ENCODE measurements around the gene ZNF536. TPM values are rescaled to one million over a fixed set of nuclear protein-coding genes. Genes with fewer than 3 reads are reported as not detected.
A peak's percentile ranks its signal among the peaks of the same experiment; 100 is the strongest.

Gene ZNF536
- total RNA-seq, 1 experiment from 2014 or later: not detected

GRCh38 chr19:30556230-30556711, 184.1 kb downstream of the ZNF536 start:
- Histone ChIP-seq H3K4me1 (ENCODE audit: insufficient read depth, low read length) (no peaks in the 10 kb centered on the region), H2AFZ (ENCODE audit: low read length) (no peak overlapping the region), H4K20me1 (ENCODE audit: low read length) (no peaks in the 10 kb centered on the region), H3K4me2 (ENCODE audit: low read length) (no peak overlapping the region), H3K27ac (ENCODE audit: low read length) (no peak overlapping the region), H3K9me2 (replicated peaks; ENCODE audit: low read length) (no peaks in the 10 kb centered on the region), H3K9me3 (ENCODE audit: low read length) (no peaks in the 10 kb centered on the region), H3K9ac (ENCODE audit: low read length) (no peak overlapping the region), H3K4me3 (ENCODE audit: low read length) (no peak overlapping the region), H3F3A (ENCODE audit: low read length, unreplicated experiment) (no peaks in the 10 kb centered on the region), H3K79me2 (ENCODE audit: low read length) (no peaks in the 10 kb centered on the region), H3K27me3 (ENCODE audit: low read length) (no peaks in the 10 kb centered on the region), H3K36me3 (ENCODE audit: low read depth, low read length) (no peaks in the 10 kb centered on the region)
- CTCF ChIA-PET: no interaction called here
- POLR2A ChIA-PET (ENCODE audit: unreplicated experiment): no interaction called here
- BruUV-seq (replicated peaks): no TSS peak
- DNase-seq: no peak
- intact Hi-C loops (cut with micrococcal nuclease): no loop called here
- TF ChIP-seq CTCF (conservative IDR thresholded peaks at IDR 0.05; ENCODE audit: low read depth, low read length) (no peak), EZH2phosphoT487 (IDR thresholded peaks at IDR 0.05; ENCODE audit: borderline replicate concordance, low read length) (no peak), EZH2 (IDR thresholded peaks at IDR 0.05; ENCODE audit: low read length, unreplicated experiment) (no peak)
- no peak for ATAC-seq

DNA sequence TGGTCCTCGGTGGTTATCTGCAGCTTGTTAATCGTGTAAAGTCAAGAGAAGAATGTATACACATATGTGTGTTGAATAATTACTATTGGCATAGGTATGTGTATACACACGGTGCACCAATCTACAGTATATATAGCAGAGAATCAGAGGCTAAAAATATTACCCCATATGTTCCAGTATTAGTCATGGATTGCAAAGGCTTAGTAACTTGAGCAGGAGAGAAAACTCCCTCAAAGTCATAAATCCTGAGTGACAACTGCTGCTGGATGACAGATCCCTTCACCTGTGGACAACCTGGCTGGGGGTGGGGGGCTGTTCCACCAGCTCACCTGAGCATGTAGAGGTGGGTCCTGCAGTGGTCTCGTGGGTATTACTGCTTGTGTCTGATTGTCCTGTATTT, 185.0 kb downstream of the ZNF536 start:
- no peaks in the 10 kb centered on the region for H3K4me1 ChIP-seq (ENCODE audit: insufficient read depth, low read length)
- POLR2A ChIA-PET (ENCODE audit: unreplicated experiment): no interaction called here
- no peaks in the 10 kb centered on the region for H3K9me2 ChIP-seq (replicated peaks; ENCODE audit: low read length)

More for the DNA sequence above, 185.0 kb downstream of the ZNF536 start:
- no peaks in the 10 kb centered on the region for H4K20me1 ChIP-seq (ENCODE audit: low read length)
- no peak overlapping the region for H3K4me3 ChIP-seq (ENCODE audit: low read length)
- no peak overlapping the region for H3K4me2 ChIP-seq (ENCODE audit: low read length)
- H3K9ac ChIP-seq (ENCODE audit: low read length): no peak overlapping the region
- no peaks in the 10 kb centered on the region for H3F3A ChIP-seq (ENCODE audit: low read length, unreplicated experiment)
- no peaks in the 10 kb centered on the region for H3K36me3 ChIP-seq (ENCODE audit: low read depth, low read length)
- intact Hi-C loops (cut with micrococcal nuclease): no loop called here
- H3K9me3 ChIP-seq (ENCODE audit: low read length): no peaks in the 10 kb centered on the region
- peak; percentile 21 for DNase-seq
- no peaks in the 10 kb centered on the region for H3K79me2 ChIP-seq (ENCODE audit: low read length)
- CTCF ChIA-PET: no interaction called here
- BruUV-seq (replicated peaks): no TSS peak
- no peak for ATAC-seq
- no peaks in the 10 kb centered on the region for H3K27me3 ChIP-seq (ENCODE audit: low read length)
- no peak overlapping the region for H3K27ac ChIP-seq (ENCODE audit: low read length)
- no peak overlapping the region for H2AFZ ChIP-seq (ENCODE audit: low read length)
- TF ChIP-seq CTCF (conservative IDR thresholded peaks at IDR 0.05; ENCODE audit: low read depth, low read length) (no peak), EZH2phosphoT487 (IDR thresholded peaks at IDR 0.05; ENCODE audit: borderline replicate concordance, low read length) (no peak), EZH2 (IDR thresholded peaks at IDR 0.05; ENCODE audit: low read length, unreplicated experiment) (no peak)
